Esophagus squamous epithelium (tissue), 4 donors: ENCODE results near the gene CFAP299.
A peak's percentile ranks its signal among the peaks of the same experiment; 100 is the strongest.

ENCODE experiments used
- POLR2A ChIP-seq, 4 donors: fragments of 450-650 bp; IDR thresholded peaks; one replicate each; pipeline ENCODE4 v1.6.1; 2017; ENCODE audit warnings: antibody characterized with exemption in 4 of 4, mild to moderate bottlenecking in 4 of 4, moderate library complexity in 3 of 4
- TF ChIP-seq, protein P1 (sequence below), 6 experiments: fragments of 450-650 bp in 4 of 6; fragments of 200-600 bp in 2 of 6; sonication (generic) in 2 of 6; IDR thresholded peaks; one replicate each; pipeline ENCODE4 v1.5.1; 2016 to 2019; ENCODE audit warnings: antibody characterized with exemption in 6 of 6, mild to moderate bottlenecking in 4 of 6, moderate library complexity in 4 of 6

DNA sequence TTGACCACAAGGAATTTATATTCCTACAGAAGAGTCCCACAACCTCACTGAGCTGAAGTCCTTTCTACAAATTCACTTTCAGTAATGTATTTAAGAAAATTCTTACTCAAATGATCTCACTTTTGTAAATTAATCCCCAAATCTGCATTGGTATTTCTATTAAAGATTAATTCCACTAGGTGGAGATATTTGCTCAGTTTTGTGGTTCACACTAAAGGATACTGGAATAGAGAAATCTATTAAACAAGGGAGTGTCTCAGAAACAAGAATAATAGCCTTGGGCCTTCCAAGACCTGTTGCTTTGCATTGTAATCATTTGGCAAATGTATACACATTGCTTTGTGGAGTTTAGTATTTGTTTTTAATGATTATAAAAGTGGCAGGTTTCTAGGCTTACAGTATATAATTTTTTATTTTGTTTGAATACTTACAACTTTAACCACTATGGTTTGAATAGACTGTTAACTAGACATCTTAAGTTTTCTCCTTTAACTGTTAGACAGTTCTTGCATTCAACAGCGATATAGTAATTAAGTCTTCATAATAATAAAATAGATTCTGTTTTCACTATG, 25.9 kb downstream of the CFAP299 start:
- TF ChIP-seq, protein P1, sequence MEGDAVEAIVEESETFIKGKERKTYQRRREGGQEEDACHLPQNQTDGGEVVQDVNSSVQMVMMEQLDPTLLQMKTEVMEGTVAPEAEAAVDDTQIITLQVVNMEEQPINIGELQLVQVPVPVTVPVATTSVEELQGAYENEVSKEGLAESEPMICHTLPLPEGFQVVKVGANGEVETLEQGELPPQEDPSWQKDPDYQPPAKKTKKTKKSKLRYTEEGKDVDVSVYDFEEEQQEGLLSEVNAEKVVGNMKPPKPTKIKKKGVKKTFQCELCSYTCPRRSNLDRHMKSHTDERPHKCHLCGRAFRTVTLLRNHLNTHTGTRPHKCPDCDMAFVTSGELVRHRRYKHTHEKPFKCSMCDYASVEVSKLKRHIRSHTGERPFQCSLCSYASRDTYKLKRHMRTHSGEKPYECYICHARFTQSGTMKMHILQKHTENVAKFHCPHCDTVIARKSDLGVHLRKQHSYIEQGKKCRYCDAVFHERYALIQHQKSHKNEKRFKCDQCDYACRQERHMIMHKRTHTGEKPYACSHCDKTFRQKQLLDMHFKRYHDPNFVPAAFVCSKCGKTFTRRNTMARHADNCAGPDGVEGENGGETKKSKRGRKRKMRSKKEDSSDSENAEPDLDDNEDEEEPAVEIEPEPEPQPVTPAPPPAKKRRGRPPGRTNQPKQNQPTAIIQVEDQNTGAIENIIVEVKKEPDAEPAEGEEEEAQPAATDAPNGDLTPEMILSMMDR (IDR thresholded peaks at IDR 0.05) = peak; percentile 15 to 62 (median 38)
- TF ChIP-seq POLR2A (IDR thresholded peaks at IDR 0.05) = no peak
